MCF 10A (cell line): ENCODE data around the gene HIGD1A. TPM values are rescaled to one million over a fixed set of nuclear protein-coding genes. Genes with fewer than 3 reads are reported as not detected.

Experiments
- BruUV-seq: library from RNA; stranded (reverse); fragments of 400-500 nt; replicated peaks from 2 replicates; lab custom pipeline; 2021; lab: Mats Ljungman, UMichigan
- CTCF ChIA-PET: fragments of 300-600 bp; sonication (Branson Sonifier 250); formaldehyde crosslinking; extraction: SDS; loops from one replicate; lab custom pipeline; 2021; ENCODE audit warnings: antibody characterized with exemption, inconsistent platforms; lab: Yijun Ruan, JAX
- POLR2A ChIA-PET: fragments of 300-600, 350-650 bp; sonication (Branson Sonifier 250); formaldehyde crosslinking; extraction: SDS; loops from one replicate; lab custom pipeline; 2020; ENCODE audit warnings: antibody characterized with exemption, inconsistent platforms; lab: Yijun Ruan, JAX
- DNase-seq: peaks from one replicate; pipeline ENCODE4 v3.0.0-alpha.2; 2018; ENCODE audit not compliant: unreplicated experiment
- H3K27ac Mint-ChIP-seq: one replicate; pipeline ENCODE4 v1.8.0; 2022; ENCODE audit warnings: mild to moderate bottlenecking, low read depth, mixed read lengths; ENCODE audit not compliant: unreplicated experiment
- H3K27me3 Mint-ChIP-seq: one replicate; pipeline ENCODE4 v1.8.0; 2022; ENCODE audit warnings: mixed read lengths; ENCODE audit not compliant: insufficient read depth, unreplicated experiment
- H3K36me3 Mint-ChIP-seq: one replicate; pipeline ENCODE4 v1.8.0; 2022; ENCODE audit warnings: mild to moderate bottlenecking, moderate library complexity, mixed read lengths; ENCODE audit not compliant: insufficient read depth, unreplicated experiment
- H3K4me1 Mint-ChIP-seq: one replicate; pipeline ENCODE4 v1.8.0; 2022; ENCODE audit warnings: mixed read lengths; ENCODE audit not compliant: insufficient read depth, unreplicated experiment
- H3K4me3 Mint-ChIP-seq: one replicate; pipeline ENCODE4 v1.8.0; 2022; ENCODE audit warnings: mild to moderate bottlenecking, moderate library complexity, mixed read lengths; ENCODE audit not compliant: unreplicated experiment
- H3K9me3 Mint-ChIP-seq: one replicate; pipeline ENCODE4 v1.8.0; 2022; ENCODE audit warnings: mixed read lengths; ENCODE audit not compliant: unreplicated experiment
- CTCF ChIP-seq: fragments of 200-600 bp; IDR thresholded peaks from one replicate; pipeline ENCODE4 v1.8.0; 2022; ENCODE audit warnings: antibody characterized with exemption, mild to moderate bottlenecking; ENCODE audit not compliant: unreplicated experiment
- intact Hi-C: fragments of 100-400 bp; cut with micrococcal nuclease; formaldehyde crosslinking; loops from 2 replicates; pipeline ENCODE4 v1.14.1; 2022
- total RNA-seq: library from RNA; stranded (reverse); gene quantifications from 2 replicates; pipeline ENCODE4 v1.2.3, GENCODE V29; 2022

The HIGD1A gene
- total RNA-seq, 1 experiment from 2014 or later, result 140 TPM

- ChIA-PET CTCF (interaction anchor here (0.9 to 2.0 kb wide), 3 partner anchors 8 to 15 kb away, joined by 3 to 8 read pairs (median 4); no protein-coding TSS in a partner anchor), POLR2A (no interaction called here)
- no peaks in the 10 kb centered on the region for H3K36me3 Mint-ChIP-seq
- H3K9me3 Mint-ChIP-seq, result no peaks in the 10 kb centered on the region
- no peaks in the 10 kb centered on the region for H3K4me1 Mint-ChIP-seq
- H3K27me3 Mint-ChIP-seq, result no peaks in the 10 kb centered on the region
- intact Hi-C loops, result no loop called here
- no peak for TF ChIP-seq CTCF
- BruUV-seq, result no TSS peak
- no peak overlapping the region for H3K27ac Mint-ChIP-seq
- DNase-seq, result no peak
- no peak overlapping the region for H3K4me3 Mint-ChIP-seq
These were observed 67.8 kb downstream of the HIGD1A start for GRCh38 chr3:42736531-42736930.

- POLR2A ChIA-PET, result no interaction called here
- H3K4me1 Mint-ChIP-seq, result no peaks in the 10 kb centered on the region
- TF ChIP-seq CTCF, result no peak
- no peak for DNase-seq
- no peaks in the 10 kb centered on the region for H3K36me3 Mint-ChIP-seq
- CTCF ChIA-PET, result interaction anchor here (0.9 to 2.0 kb wide), 3 partner anchors 9 to 15 kb away, joined by 3 to 8 read pairs (median 4); no protein-coding TSS in a partner anchor
- no TSS peak for BruUV-seq
- no peaks in the 10 kb centered on the region for H3K27me3 Mint-ChIP-seq
- no peaks in the 10 kb centered on the region for H3K9me3 Mint-ChIP-seq
- H3K4me3 Mint-ChIP-seq, result no peak overlapping the region
- intact Hi-C loops, result no loop called here
- no peak overlapping the region for H3K27ac Mint-ChIP-seq
These were observed 68.2 kb downstream of the HIGD1A start for GRCh38 chr3:42736081-42736480.

- H3K4me1 Mint-ChIP-seq, result no peaks in the 10 kb centered on the region
- H3K27ac Mint-ChIP-seq, result peak overlapping the region; percentile 18
- intact Hi-C loops, result no loop called here
- no peak overlapping the region for H3K4me3 Mint-ChIP-seq
- no peaks in the 10 kb centered on the region for H3K27me3 Mint-ChIP-seq
- POLR2A ChIA-PET, result no interaction called here
- no TSS peak for BruUV-seq
- H3K9me3 Mint-ChIP-seq, result no peaks in the 10 kb centered on the region
- H3K36me3 Mint-ChIP-seq, result no peaks in the 10 kb centered on the region
- no peak for TF ChIP-seq CTCF
- CTCF ChIA-PET, result interaction anchor here (0.7 to 2.0 kb wide), 4 partner anchors 9 to 84 kb away, joined by 3 to 8 read pairs (median 4); no protein-coding TSS in a partner anchor
- no peak for DNase-seq
These were observed 68.7 kb downstream of the HIGD1A start for GRCh38 chr3:42735615-42736014.

- intact Hi-C loops, result no loop called here
- TF ChIP-seq CTCF, result no peak
- Mint-ChIP-seq H3K36me3 (no peaks in the 10 kb centered on the region), H3K4me1 (no peaks in the 10 kb centered on the region), H3K27ac (peak overlapping the region; percentile 18), H3K9me3 (no peaks in the 10 kb centered on the region), H3K27me3 (no peaks in the 10 kb centered on the region), H3K4me3 (no peak overlapping the region)
- POLR2A ChIA-PET, result no interaction called here
- BruUV-seq, result no TSS peak
- CTCF ChIA-PET, result interaction anchor here (0.7 to 2.0 kb wide), 3 partner anchors 10 to 84 kb away, joined by 3 to 8 read pairs (median 4); no protein-coding TSS in a partner anchor
- no peak for DNase-seq
These were observed 69.3 kb downstream of the HIGD1A start for GRCh38 chr3:42735019-42735418.
